Neutrophil (primary cell): ENCODE measurements around the gene CCDC57.
A peak's percentile ranks its signal among the peaks of the same experiment; 100 is the strongest.
"Not testable (repeated sequence)": the region's sequence is repeated elsewhere in the genome, so short reads cannot be mapped to it uniquely, and the experiment has no call there.

Experiments
- H3K27ac ChIP-seq: fragments of 200-600 bp; sonication (generic); 2 replicates; pipeline ENCODE4 v1.5.1; 2016; ENCODE audit warnings: mild to moderate bottlenecking, moderate library complexity
- H3K27me3 ChIP-seq: fragments of 200-600 bp; sonication (generic); 2 replicates; pipeline ENCODE4 v1.6.0; 2016; ENCODE audit warnings: mild to moderate bottlenecking
- H3K36me3 ChIP-seq: fragments of 200-600 bp; sonication (generic); 2 replicates; pipeline ENCODE4 v1.5.1; 2017
- H3K4me1 ChIP-seq, 2 experiments: fragments of 200-600 bp in 1 of 2; sonication (generic) in 1 of 2; 1 replicate in 1 of 2; 2 replicates in 1 of 2; pipeline versions ENCODE4 v1.5.1 to v1.6.1; 2013 to 2016; ENCODE audit warnings: low read depth in 1 of 2, low read length in 1 of 2, mild to moderate bottlenecking in 1 of 2, moderate library complexity in 1 of 2; ENCODE audit not compliant: control insufficient read depth in 1 of 2, insufficient read depth in 1 of 2
- H3K4me3 ChIP-seq, 2 experiments: fragments of 200-600 bp in 1 of 2; sonication (generic) in 1 of 2; 1 replicate in 1 of 2; 2 replicates in 1 of 2; pipeline ENCODE4 v1.5.1; 2013 to 2016; ENCODE audit warnings: low read depth in 1 of 2, low read length in 1 of 2, mild to moderate bottlenecking in 1 of 2, moderate library complexity in 1 of 2
- H3K9me3 ChIP-seq: fragments of 200-600 bp; sonication (generic); 2 replicates; pipeline ENCODE4 v1.5.1; 2016
- TF ChIP-seq, protein P1 (sequence below): fragments of 200-600 bp; sonication (generic); IDR thresholded peaks from 2 replicates; pipeline ENCODE4 v1.5.1; 2016; ENCODE audit warnings: antibody characterized with exemption

Gene CCDC57

GRCh38 chr17:82199496-82199895, 13.1 kb downstream of the CCDC57 start:
- peaks cover 5 to 8% of the 10 kb centered on the region in 2 experiments for H3K4me1 ChIP-seq
- H3K36me3 ChIP-seq: peaks cover 13% of the 10 kb centered on the region
- H3K4me3 ChIP-seq: no peak overlapping the region
- TF ChIP-seq, protein P1, sequence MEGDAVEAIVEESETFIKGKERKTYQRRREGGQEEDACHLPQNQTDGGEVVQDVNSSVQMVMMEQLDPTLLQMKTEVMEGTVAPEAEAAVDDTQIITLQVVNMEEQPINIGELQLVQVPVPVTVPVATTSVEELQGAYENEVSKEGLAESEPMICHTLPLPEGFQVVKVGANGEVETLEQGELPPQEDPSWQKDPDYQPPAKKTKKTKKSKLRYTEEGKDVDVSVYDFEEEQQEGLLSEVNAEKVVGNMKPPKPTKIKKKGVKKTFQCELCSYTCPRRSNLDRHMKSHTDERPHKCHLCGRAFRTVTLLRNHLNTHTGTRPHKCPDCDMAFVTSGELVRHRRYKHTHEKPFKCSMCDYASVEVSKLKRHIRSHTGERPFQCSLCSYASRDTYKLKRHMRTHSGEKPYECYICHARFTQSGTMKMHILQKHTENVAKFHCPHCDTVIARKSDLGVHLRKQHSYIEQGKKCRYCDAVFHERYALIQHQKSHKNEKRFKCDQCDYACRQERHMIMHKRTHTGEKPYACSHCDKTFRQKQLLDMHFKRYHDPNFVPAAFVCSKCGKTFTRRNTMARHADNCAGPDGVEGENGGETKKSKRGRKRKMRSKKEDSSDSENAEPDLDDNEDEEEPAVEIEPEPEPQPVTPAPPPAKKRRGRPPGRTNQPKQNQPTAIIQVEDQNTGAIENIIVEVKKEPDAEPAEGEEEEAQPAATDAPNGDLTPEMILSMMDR: no peak
- H3K27ac ChIP-seq: no peak overlapping the region
- H3K27me3 ChIP-seq: no peaks in the 10 kb centered on the region
- no peaks in the 10 kb centered on the region for H3K9me3 ChIP-seq

- H3K36me3 ChIP-seq: peaks cover 13% of the 10 kb centered on the region
- TF ChIP-seq, protein P1: no peak
- H3K9me3 ChIP-seq: no peaks in the 10 kb centered on the region
These were observed 14.6 kb downstream of the CCDC57 start for GRCh38 chr17:82198092-82198491.

GRCh38 chr17:82195675-82196672, 16.7 kb downstream of the CCDC57 start:
- Histone ChIP-seq H3K9me3 (no peaks in the 10 kb centered on the region), H3K27ac (no peak overlapping the region), H3K36me3 (peaks cover 13% of the 10 kb centered on the region), H3K27me3 (no peaks in the 10 kb centered on the region), H3K4me1 (peaks cover 14 to 19% of the 10 kb centered on the region in 2 experiments), H3K4me3 (no peak overlapping the region)
- TF ChIP-seq, protein P1: no peak

More at GRCh38 chr17:82198092-82198491, 14.6 kb downstream of the CCDC57 start:
- no peak overlapping the region for H3K4me3 ChIP-seq
- H3K27ac ChIP-seq: no peak overlapping the region
- H3K27me3 ChIP-seq: no peaks in the 10 kb centered on the region
- peaks cover 10 to 12% of the 10 kb centered on the region in 2 experiments for H3K4me1 ChIP-seq

GRCh38 chr17:82194765-82195164, 17.9 kb downstream of the CCDC57 start:
- Histone ChIP-seq H3K27me3 (no peaks in the 10 kb centered on the region), H3K27ac (peak overlapping the region; percentile 79)
- TF ChIP-seq, protein P1: no peak

GRCh38 chr17:82193520-82194220, 19.0 kb downstream of the CCDC57 start:
- Histone ChIP-seq H3K4me3 (peak overlapping the region in 1 of 2 experiments; percentile 19), H3K27ac (peak overlapping the region; percentile 79), H3K4me1 (peaks cover 14 to 19% of the 10 kb centered on the region in 2 experiments), H3K27me3 (no peaks in the 10 kb centered on the region), H3K9me3 (no peaks in the 10 kb centered on the region), H3K36me3 (peaks cover 13% of the 10 kb centered on the region)
- TF ChIP-seq, protein P1: no peak

More at GRCh38 chr17:82194765-82195164, 17.9 kb downstream of the CCDC57 start:
- H3K9me3 ChIP-seq: no peaks in the 10 kb centered on the region
- H3K4me3 ChIP-seq: no peak overlapping the region
- peaks cover 13% of the 10 kb centered on the region for H3K36me3 ChIP-seq
- H3K4me1 ChIP-seq: peaks cover 14 to 19% of the 10 kb centered on the region in 2 experiments

GRCh38 chr17:82193050-82193449, 19.6 kb downstream of the CCDC57 start:
- Histone ChIP-seq H3K36me3 (peaks cover 13% of the 10 kb centered on the region), H3K27ac (peak overlapping the region; percentile 79), H3K4me1 (peaks cover 14 to 19% of the 10 kb centered on the region in 2 experiments)
- H3K4me3 ChIP-seq, H3K9me3 ChIP-seq, H3K27me3 ChIP-seq: not testable (repeated sequence)
